Epithelial cell of esophagus (primary cell): ENCODE results near the gene KRT33B.

Source experiments
- DNase-seq: peaks from one replicate; pipeline ENCODE4 v3.0.0; 2010; ENCODE audit warnings: low read depth
- H3K4me3 ChIP-seq: 2 replicates; pipeline ENCODE4 v1.5.1; 2011; ENCODE audit warnings: mild to moderate bottlenecking, low read length, control low read depth
- TF ChIP-seq, protein P1 (sequence below): IDR thresholded peaks from 2 replicates; pipeline ENCODE4 v1.5.1; 2011; ENCODE audit warnings: low read depth, mild to moderate bottlenecking, low read length, control low read depth, inconsistent platforms; ENCODE audit not compliant: insufficient read depth; ENCODE audit errors: missing control alignments

The KRT33B gene

DNA sequence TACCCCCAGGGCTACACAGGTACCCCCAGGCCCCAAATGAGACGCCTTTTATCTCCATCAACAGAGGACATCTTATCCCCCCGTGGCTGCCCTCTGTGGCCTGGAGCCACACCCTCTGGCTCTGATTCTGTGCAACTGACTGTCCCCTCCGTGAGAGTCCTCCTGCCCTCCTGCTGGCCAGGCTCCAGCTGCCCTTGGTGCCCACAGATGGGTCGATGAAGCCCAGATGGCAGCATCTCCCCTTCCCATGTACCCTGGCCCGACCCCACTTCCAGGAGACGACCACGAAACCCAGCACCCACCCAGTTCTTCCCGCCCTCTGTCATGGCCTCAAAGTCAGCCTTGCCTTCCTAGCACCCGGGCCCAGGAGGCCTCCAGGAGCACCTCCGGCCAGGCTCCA is 44.5 kb downstream of the KRT33B start:
- TF ChIP-seq, protein P1, sequence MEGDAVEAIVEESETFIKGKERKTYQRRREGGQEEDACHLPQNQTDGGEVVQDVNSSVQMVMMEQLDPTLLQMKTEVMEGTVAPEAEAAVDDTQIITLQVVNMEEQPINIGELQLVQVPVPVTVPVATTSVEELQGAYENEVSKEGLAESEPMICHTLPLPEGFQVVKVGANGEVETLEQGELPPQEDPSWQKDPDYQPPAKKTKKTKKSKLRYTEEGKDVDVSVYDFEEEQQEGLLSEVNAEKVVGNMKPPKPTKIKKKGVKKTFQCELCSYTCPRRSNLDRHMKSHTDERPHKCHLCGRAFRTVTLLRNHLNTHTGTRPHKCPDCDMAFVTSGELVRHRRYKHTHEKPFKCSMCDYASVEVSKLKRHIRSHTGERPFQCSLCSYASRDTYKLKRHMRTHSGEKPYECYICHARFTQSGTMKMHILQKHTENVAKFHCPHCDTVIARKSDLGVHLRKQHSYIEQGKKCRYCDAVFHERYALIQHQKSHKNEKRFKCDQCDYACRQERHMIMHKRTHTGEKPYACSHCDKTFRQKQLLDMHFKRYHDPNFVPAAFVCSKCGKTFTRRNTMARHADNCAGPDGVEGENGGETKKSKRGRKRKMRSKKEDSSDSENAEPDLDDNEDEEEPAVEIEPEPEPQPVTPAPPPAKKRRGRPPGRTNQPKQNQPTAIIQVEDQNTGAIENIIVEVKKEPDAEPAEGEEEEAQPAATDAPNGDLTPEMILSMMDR: no peak
- no peak overlapping the region for H3K4me3 ChIP-seq
- DNase-seq: no peak

DNA sequence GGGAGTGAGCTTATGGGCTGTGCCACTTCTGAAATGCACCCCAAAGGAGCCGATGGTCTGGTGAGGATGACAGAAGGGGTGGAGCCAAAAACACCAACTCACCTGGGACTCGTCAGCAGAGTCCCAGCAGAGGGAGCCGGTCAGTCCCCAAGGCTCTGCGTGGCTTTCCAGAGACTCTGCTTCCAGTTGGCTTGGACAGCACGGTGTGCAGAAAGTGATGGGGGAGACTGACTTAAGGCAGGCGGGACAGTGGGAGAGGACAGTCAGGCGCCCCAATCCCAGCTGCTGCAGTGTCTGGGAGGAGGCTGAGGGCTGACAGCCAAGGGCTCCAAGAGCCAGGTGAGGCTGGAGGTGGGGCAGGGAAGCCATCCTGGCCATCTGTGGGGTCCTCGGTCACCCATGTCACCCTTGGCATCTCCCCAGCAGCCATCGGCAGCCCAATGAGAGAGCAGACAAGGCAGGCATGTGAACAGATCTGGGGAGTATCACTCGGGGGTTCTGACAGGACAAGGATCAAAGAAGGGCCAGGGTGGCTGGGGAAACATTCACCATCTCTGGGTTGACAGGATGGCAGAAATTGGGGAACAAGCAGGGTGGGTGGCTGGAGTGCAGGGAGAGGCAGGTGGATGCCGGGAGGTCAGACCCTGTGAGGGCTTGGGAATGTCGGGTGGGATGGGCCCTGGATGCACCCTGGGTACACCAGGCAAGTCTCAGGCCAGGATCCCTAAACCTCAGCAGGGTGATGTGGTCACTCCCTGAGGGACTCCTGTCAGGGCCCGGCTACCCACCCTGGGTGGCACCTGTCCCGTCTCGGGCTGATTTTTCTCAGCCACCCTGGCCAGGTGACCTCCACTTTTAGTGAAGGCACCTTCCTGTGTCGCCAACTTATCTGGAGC is 45.2 kb downstream of the KRT33B start:
- H3K4me3 ChIP-seq: no peak overlapping the region
- DNase-seq: peak; percentile 71
- TF ChIP-seq, protein P1: peak; percentile 67

DNA sequence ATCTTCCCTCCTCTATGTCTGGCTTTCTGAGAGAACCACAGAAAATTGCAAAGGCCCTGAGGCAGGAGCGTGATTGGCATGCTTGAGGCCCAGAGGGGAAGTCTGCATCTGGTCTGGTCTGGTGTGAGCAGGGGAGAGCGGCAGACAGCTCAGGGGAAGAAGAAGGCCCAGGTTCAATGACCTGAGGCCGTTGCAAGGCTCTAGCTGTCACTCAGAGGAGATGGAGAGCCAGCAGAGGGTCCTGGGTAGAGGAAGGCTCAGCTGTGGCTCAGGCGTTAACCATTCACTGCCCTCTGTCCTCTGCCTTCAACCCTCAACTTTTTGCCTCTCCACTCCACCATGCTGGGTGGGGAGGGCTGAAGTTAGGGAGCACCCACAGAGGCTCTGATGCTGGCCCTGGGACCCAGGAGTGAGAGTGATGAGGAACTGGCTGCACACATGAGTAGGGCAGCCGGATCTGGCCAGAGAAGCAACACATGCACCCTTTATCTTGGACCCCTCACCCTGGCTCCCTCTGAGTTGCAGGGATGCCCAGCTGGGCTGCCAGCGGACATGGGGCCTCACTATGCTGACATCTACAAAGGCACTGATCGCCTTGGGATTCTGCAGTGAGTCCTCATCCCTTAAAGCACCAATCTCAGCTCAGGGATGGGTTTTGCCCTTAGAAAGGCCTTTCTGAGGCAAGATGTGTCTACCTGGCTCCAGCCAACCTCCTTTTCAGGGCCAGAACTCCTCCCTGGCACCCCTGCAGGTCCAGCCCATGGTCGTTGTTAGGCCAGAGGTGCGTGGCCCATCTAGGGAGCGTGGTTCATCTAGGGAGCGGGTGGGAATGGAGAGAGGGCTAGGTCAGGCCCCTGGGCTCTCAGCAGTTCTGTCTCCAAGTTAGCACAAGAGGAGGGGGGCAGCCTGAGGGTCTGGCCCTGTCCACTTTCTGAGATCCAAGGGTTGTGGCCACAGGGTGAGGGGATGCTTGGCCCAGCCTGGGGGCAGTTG is 46.4 kb downstream of the KRT33B start:
- TF ChIP-seq, protein P1: no peak
- no peak for DNase-seq
- H3K4me3 ChIP-seq: no peak overlapping the region

DNA sequence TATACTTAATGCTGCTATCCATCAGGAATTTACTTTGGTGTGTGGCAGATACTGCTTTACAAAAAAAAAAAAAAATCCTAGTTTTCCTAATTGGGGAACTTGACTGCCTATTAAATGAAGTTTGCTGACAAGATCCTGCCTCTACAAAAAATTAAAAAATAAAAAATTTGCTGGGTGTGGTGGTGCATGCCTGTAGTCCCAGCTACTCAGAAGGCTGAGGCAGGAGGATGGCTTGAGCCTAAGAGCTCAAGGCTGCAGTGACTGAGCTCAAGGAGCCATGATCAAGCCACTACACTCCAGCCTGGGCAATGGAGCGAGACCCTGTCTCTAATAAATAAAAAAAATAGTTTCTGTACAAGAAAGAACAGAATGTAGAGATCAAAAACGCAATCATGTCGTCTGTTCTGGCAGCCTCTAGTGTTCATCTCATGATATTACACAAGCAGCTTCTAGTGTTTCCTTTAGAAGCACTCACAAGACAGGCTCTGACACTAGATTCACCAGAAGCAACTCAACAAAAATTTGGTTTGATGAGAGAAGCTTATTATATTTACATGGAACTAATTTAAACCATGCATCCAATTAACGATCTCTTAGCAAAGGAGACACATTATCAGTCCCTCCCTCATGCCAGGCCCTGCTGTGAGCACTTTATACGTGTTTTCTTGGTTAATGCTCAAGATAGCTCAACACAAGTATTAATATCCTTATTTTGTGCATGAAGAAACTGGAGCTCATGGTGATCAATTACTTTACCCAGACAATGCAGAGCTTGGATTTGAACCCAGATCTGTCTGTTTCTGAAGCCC is 47.3 kb downstream of the KRT33B start:
- peak; percentile 72 for DNase-seq
- TF ChIP-seq, protein P1: peak; percentile 92

DNA sequence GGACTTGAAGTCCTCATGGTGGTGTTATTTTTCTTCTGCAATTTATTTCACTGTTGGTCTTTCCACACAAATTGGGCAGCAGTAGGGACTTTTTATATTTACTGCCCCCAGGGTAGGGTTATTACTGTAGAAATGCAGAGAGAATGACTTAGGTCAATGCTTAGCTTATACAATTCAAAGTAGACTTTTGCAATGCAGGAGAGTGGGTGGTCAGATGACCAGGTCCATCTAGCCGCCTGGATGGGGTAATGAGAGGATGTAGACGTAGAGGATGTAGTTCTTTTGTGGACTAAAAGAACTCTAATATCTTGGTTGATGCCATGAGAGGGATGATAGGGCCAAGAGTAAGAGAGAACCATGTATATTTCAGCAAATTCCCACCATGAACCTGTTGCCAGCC is 51.4 kb downstream of the KRT33B start:
- TF ChIP-seq, protein P1: no peak
- no peak for DNase-seq
- H3K4me3 ChIP-seq: no peak overlapping the region

More for the DNA sequence above, 47.3 kb downstream of the KRT33B start:
- no peak overlapping the region for H3K4me3 ChIP-seq

DNA sequence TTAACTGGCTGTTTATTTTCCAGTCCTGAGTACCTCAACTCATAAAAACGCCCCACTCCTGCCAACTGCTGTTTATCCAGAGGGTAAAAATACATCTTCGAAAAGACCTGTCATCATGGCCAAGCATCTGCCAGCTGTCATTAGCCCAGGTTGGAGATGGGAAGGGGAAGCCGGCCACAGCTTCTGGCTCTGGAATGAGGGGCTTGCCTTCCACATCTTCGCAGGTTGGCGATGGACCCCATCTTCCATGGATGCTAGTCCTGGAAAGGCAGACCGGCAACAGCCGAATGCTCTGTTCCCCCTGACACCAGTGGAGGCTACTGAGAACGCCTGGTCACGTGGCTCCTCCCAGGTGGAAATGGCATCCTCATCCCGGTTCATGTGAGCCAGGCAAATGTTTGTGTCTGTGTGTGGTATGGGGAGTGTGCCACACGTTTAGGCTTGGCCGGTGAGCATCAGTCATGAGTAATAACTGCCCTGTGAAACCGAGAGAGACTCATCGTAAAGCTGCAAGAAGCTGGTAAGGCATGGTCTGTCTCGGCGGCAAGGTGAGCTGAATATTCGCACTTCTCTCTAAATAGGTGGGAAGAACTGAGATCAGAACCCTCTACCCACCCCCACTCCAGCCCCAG is 53.7 kb downstream of the KRT33B start:
- peak; percentile 77 for DNase-seq
- no peak overlapping the region for H3K4me3 ChIP-seq
- TF ChIP-seq, protein P1: no peak
